ENCODE data around the gene LSAMP. TPM values are rescaled to one million over a fixed set of nuclear protein-coding genes. Genes with fewer than 3 reads are reported as not detected.

Gene LSAMP
- total and polyA plus RNA-seq, 2 donors (not counting 3 experiments of a cell fraction or from before 2014, with no cell fraction given): not detected

DNA sequence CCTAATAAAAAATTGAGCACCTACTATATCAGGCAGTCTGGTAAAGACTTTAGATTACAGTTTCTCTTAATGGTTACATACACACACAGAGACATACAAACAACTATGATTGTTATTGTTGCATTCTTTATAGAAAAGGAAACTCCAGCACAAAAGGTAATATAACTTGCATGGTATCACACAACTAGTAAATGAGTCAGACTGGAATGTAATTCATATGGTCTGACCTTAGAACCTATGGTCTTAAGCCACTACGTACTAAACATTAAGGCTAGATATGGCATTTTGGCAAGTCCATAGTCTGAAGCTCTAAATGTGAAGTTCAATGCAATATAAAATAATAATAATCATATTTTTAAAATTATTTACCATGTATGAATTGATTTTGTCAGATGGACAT lies 380.6 kb downstream of the LSAMP start:
- BruUV-seq (replicated peaks): no TSS peak

DNA sequence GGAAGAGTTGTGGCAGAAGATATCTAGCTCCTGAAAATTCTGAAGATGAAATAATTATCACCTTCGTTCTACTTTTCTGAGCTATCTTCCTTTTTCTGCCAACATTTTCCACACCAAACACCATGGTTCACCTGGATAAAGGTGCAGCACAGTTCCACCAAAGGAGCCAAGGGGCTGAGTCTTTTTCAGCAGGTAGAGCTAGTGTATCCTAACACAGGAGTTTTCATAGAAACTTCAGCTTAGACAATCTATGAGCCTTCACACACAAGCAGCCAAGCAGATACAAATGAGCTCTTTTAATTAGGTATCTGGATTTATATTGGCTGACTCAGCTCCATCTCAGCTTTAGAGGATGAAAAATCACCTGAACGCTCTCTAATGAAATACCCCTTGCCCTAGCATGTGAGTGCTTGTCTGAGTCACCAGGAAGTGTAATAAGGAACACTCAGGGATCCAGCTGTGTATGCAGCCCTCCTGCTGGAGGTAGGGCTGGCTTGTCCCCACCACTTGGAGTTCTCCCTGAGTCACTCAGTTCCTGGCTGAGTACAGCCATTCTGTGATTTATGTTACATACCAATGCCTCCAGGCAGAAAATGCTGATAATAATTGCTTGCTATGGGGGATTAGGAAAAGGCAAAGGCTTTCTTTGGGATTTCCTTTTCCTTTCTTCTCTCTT lies 385.7 kb downstream of the LSAMP start:
- no peak for DNase-seq (ENCODE audit: low read depth, low spot score)
- FAIRE-seq: no peak
- peaks cover 4% of the 10 kb centered on the region for H3K4me1 ChIP-seq (ENCODE audit: control insufficient read depth, extremely low read depth, insufficient read depth, low read length)
- no peaks in the 10 kb centered on the region for H3K36me3 ChIP-seq (ENCODE audit: control insufficient read depth in 2 of 2, extremely low read depth in 1 of 2, insufficient read depth in 2 of 2, low read length in 2 of 2)
- intact Hi-C loops (cut with micrococcal nuclease) (no loop called here), dilution Hi-C loops (cut with MboI; ENCODE audit: extremely low pct_ligation_motif_present, low sequenced_read_pairs) (no loop called here)
- no peaks in the 10 kb centered on the region for H3K79me2 ChIP-seq (ENCODE audit: control insufficient read depth, insufficient read depth, low read length)
- no peak overlapping the region for H3K9ac ChIP-seq (replicated peaks; ENCODE audit: extremely low read depth, insufficient read depth, low read length)
- H3K27ac ChIP-seq (ENCODE audit: insufficient read depth, low read depth, low read length): no peak overlapping the region
- no peaks in the 10 kb centered on the region for H3K27me3 ChIP-seq (ENCODE audit: control insufficient read depth in 2 of 2, insufficient read depth in 2 of 2, low read length in 2 of 2)
- no peaks in the 10 kb centered on the region for H3K9me3 ChIP-seq (replicated peaks; ENCODE audit: control insufficient read depth, insufficient read depth, low read length)
- BruUV-seq (replicated peaks): no TSS peak
- H3K4me3 ChIP-seq (replicated peaks in 1 of 3; ENCODE audit: insufficient read depth in 1 of 3, low read depth in 1 of 3, low read length in 3 of 3): no peak overlapping the region
- H4K20me1 ChIP-seq (replicated peaks; ENCODE audit: control insufficient read depth, extremely low read depth, insufficient read depth, low read length): no peaks in the 10 kb centered on the region
- H2AFZ ChIP-seq (ENCODE audit: low read depth, low read length): no peak overlapping the region
- no peaks in the 10 kb centered on the region for H3K9me1 ChIP-seq (replicated peaks; ENCODE audit: control insufficient read depth, extremely low read depth, insufficient read depth, low read length)
- TF ChIP-seq POLR2AphosphoS5 (IDR thresholded peaks at IDR 0.05; ENCODE audit: insufficient read depth, low read depth, low read length) (no peak), FOS (IDR thresholded peaks at IDR 0.05; ENCODE audit: borderline replicate concordance, insufficient read depth, low read length) (peak; percentile 51)
- TF ChIP-seq, protein P1, sequence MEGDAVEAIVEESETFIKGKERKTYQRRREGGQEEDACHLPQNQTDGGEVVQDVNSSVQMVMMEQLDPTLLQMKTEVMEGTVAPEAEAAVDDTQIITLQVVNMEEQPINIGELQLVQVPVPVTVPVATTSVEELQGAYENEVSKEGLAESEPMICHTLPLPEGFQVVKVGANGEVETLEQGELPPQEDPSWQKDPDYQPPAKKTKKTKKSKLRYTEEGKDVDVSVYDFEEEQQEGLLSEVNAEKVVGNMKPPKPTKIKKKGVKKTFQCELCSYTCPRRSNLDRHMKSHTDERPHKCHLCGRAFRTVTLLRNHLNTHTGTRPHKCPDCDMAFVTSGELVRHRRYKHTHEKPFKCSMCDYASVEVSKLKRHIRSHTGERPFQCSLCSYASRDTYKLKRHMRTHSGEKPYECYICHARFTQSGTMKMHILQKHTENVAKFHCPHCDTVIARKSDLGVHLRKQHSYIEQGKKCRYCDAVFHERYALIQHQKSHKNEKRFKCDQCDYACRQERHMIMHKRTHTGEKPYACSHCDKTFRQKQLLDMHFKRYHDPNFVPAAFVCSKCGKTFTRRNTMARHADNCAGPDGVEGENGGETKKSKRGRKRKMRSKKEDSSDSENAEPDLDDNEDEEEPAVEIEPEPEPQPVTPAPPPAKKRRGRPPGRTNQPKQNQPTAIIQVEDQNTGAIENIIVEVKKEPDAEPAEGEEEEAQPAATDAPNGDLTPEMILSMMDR (IDR thresholded peaks at IDR 0.05; ENCODE audit: extremely low read depth in 1 of 2, insufficient read depth in 1 of 2, low read depth in 1 of 2, low read length in 2 of 2): no peak
- POLR2A ChIA-PET: no interaction called here
- H3K4me2 ChIP-seq (ENCODE audit: insufficient read depth, low read length): no peak overlapping the region
- CTCF ChIA-PET: interaction anchor here (0.9 to 1.3 kb wide), 2 partner anchors 9 to 15 kb away, joined by 4 read pairs; no protein-coding TSS in a partner anchor

More for the DNA sequence above, 380.6 kb downstream of the LSAMP start:
- no peaks in the 10 kb centered on the region for H4K20me1 ChIP-seq (replicated peaks; ENCODE audit: control insufficient read depth, extremely low read depth, insufficient read depth, low read length)
- H3K9me1 ChIP-seq (replicated peaks; ENCODE audit: control insufficient read depth, extremely low read depth, insufficient read depth, low read length): no peaks in the 10 kb centered on the region
- peak; percentile 31 for TF ChIP-seq FOS (IDR thresholded peaks at IDR 0.05; ENCODE audit: borderline replicate concordance, insufficient read depth, low read length)
- TF ChIP-seq JUN (IDR thresholded peaks at IDR 0.05; ENCODE audit: borderline replicate concordance, insufficient read depth, insufficient read length, low read depth): no peak
- no peak for FAIRE-seq
- no peak for DNase-seq (ENCODE audit: low read depth, low spot score)
- H3K4me1 ChIP-seq (ENCODE audit: control insufficient read depth, extremely low read depth, insufficient read depth, low read length): peaks cover 4% of the 10 kb centered on the region
- dilution Hi-C loops (cut with MboI; ENCODE audit: extremely low pct_ligation_motif_present, low sequenced_read_pairs): no loop called here
- H2AFZ ChIP-seq (ENCODE audit: low read depth, low read length): no peak overlapping the region
- no peaks in the 10 kb centered on the region for H3K9me3 ChIP-seq (replicated peaks; ENCODE audit: control insufficient read depth, insufficient read depth, low read length)
- H3K4me2 ChIP-seq (ENCODE audit: insufficient read depth, low read length): no peak overlapping the region
- CTCF ChIA-PET: interaction anchor here (1.5 kb wide), 1 partner anchor 19 kb away, joined by 5 read pairs; no protein-coding TSS in a partner anchor
- POLR2A ChIA-PET: no interaction called here
- H3K79me2 ChIP-seq (ENCODE audit: control insufficient read depth, insufficient read depth, low read length): no peaks in the 10 kb centered on the region
- H3K9ac ChIP-seq (replicated peaks; ENCODE audit: extremely low read depth, insufficient read depth, low read length): no peak overlapping the region
- H3K4me3 ChIP-seq (replicated peaks in 1 of 3; ENCODE audit: insufficient read depth in 1 of 3, low read depth in 1 of 3, low read length in 3 of 3): no peak overlapping the region
- H3K27me3 ChIP-seq (ENCODE audit: control insufficient read depth in 2 of 2, insufficient read depth in 2 of 2, low read length in 2 of 2): no peaks in the 10 kb centered on the region
- intact Hi-C loops (cut with micrococcal nuclease): no loop called here
- H3K27ac ChIP-seq (ENCODE audit: insufficient read depth, low read depth, low read length): no peak overlapping the region
- H3K36me3 ChIP-seq (ENCODE audit: control insufficient read depth in 2 of 2, extremely low read depth in 1 of 2, insufficient read depth in 2 of 2, low read length in 2 of 2): no peaks in the 10 kb centered on the region
